IMR-90 (cell line): ENCODE data around the gene SCGB1D1.

Experiments
- CEBPB ChIP-seq: IDR thresholded peaks from 2 replicates; pipeline ENCODE4 v1.6.1; 2012; ENCODE audit warnings: low read depth, low read length, improper control_type of control experiment
- CTCF ChIP-seq: conservative IDR thresholded peaks from 2 replicates; pipeline ENCODE4 v1.5.1; 2012; ENCODE audit warnings: mild to moderate bottlenecking, low read depth, low read length, improper control_type of control experiment
- MAFK ChIP-seq: IDR thresholded peaks from 2 replicates; pipeline ENCODE4 v1.6.1; 2012; ENCODE audit warnings: low read depth, low read length, improper control_type of control experiment
- MXI1 ChIP-seq: IDR thresholded peaks from 2 replicates; pipeline ENCODE4 v1.6.1; 2012; ENCODE audit warnings: low read depth, mild to moderate bottlenecking, low read length, moderate library complexity, borderline replicate concordance
- POLR2A ChIP-seq: IDR thresholded peaks from 2 replicates; pipeline ENCODE4 v1.6.1; 2012; ENCODE audit warnings: mild to moderate bottlenecking, low read depth, low read length
- RAD21 ChIP-seq: IDR thresholded peaks from 2 replicates; pipeline ENCODE4 v1.6.1; 2012; ENCODE audit warnings: low read length, improper control_type of control experiment
- RCOR1 ChIP-seq: IDR thresholded peaks from 2 replicates; pipeline ENCODE4 v1.6.1; 2012; ENCODE audit warnings: mild to moderate bottlenecking, low read length, improper control_type of control experiment; ENCODE audit not compliant: insufficient replicate concordance
- RFX5 ChIP-seq: IDR thresholded peaks from 2 replicates; pipeline ENCODE4 v1.8.0; 2012; ENCODE audit warnings: low read depth, mild to moderate bottlenecking, low read length, moderate library complexity
- USF2 ChIP-seq: fragments of 150-350 bp; IDR thresholded peaks from 2 replicates; pipeline ENCODE4 v1.6.1; 2017; ENCODE audit warnings: mild to moderate bottlenecking, antibody characterized with exemption, low read length, low read depth

GRCh38 chr11:62208785-62209144 is 18.7 kb downstream of the SCGB1D1 start:
- TF ChIP-seq USF2 (no peak), RCOR1 (no peak), CTCF (no peak), POLR2A (no peak), MXI1 (no peak), CEBPB (no peak), RAD21 (no peak), RFX5 (no peak), MAFK (no peak)
